ENCODE data around the gene REPIN1.

DNA sequence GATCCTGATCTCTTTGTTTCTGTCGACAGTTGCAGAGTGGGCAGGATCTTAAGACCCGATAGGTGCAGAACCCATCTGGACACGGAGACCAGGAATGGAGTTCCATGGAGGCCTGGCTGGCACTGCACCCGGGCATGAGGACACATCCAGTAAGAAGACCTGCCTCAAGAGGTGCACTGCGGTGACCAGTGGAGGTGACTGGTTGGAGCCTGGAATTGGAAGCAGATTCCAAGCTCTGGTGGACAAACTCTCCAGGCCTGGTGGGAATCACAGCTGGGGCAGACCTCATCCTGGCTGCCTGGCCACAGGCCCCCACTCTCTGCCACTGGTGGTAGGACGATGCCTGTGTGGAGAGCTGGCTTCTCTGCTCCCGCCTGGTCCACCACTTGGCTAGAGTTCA is 41.5 kb downstream of the REPIN1 start:
- TF ChIP-seq, protein P1, sequence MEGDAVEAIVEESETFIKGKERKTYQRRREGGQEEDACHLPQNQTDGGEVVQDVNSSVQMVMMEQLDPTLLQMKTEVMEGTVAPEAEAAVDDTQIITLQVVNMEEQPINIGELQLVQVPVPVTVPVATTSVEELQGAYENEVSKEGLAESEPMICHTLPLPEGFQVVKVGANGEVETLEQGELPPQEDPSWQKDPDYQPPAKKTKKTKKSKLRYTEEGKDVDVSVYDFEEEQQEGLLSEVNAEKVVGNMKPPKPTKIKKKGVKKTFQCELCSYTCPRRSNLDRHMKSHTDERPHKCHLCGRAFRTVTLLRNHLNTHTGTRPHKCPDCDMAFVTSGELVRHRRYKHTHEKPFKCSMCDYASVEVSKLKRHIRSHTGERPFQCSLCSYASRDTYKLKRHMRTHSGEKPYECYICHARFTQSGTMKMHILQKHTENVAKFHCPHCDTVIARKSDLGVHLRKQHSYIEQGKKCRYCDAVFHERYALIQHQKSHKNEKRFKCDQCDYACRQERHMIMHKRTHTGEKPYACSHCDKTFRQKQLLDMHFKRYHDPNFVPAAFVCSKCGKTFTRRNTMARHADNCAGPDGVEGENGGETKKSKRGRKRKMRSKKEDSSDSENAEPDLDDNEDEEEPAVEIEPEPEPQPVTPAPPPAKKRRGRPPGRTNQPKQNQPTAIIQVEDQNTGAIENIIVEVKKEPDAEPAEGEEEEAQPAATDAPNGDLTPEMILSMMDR (tag by site-specific recombination; IDR thresholded peaks at IDR 0.05) = no peak
- TF ChIP-seq ZNF777 (tag by site-specific recombination; IDR thresholded peaks at IDR 0.05; ENCODE audit: borderline replicate concordance) = no peak
- TF ChIP-seq ZNF148 (tag by site-specific recombination; IDR thresholded peaks at IDR 0.05; ENCODE audit: borderline replicate concordance) = no peak
- no peak for TF ChIP-seq ZNF610 (tag by site-specific recombination; IDR thresholded peaks at IDR 0.05; ENCODE audit: borderline replicate concordance)
- TF ChIP-seq GFI1B (tag by site-specific recombination; IDR thresholded peaks at IDR 0.05) = no peak
